Renal cortex interstitium (tissue), 15 donors: ENCODE measurements around the gene GDI1. TPM values are rescaled to one million over a fixed set of nuclear protein-coding genes. Genes with fewer than 3 reads are reported as not detected.
"Not testable (repeated sequence)": the region's sequence is repeated elsewhere in the genome, so short reads cannot be mapped to it uniquely, and the experiment has no call there.

Experiments
- DNase-seq, 11 donors: peaks; one replicate each; pipeline ENCODE4 v3.0.0-alpha.2; 2013; ENCODE audit warnings: low read depth in 9 of 11, low spot score in 4 of 11; ENCODE audit errors: extremely low read depth in 1 of 11
- long read RNA-seq, 16 experiments: transcript quantifications; one replicate each; lab custom pipeline, GENCODE V29; 2026
- polyA plus RNA-seq, 3 donors: library from polyadenylated mRNA; unstranded; fragments of 120-200 nt; gene quantifications; one replicate each; pipeline ENCODE4 v1.2.1, GENCODE V29; 2013; ENCODE audit not compliant: insufficient read length in 3 of 3

The GDI1 gene
- polyA plus RNA-seq, result 100 to 1,000 TPM; 112 to 147 (median 141) TPM
- long read RNA-seq, donor 1, transcript GDI1-204 (11 exons, 2,474 nt), result minor isoform, 6 of 38 reads
- long read RNA-seq, donor 1, transcript GDI1-211 (5 exons, 1,014 nt), result major isoform, 10 of 38 reads
- long read RNA-seq, donor 1, partial matches to known transcripts, result 9 of 38 reads
- long read RNA-seq, donor 1, other reads (novel, unspliced or antisense), result 0 of 38 reads
- long read RNA-seq, donor 2, transcript GDI1-207 (4 exons, 2,417 nt), result minor isoform, 6 of 114 reads
- long read RNA-seq, donor 2, transcript GDI1-204 (11 exons, 2,474 nt), result major isoform, 11 of 114 reads
- long read RNA-seq, donor 2, transcript GDI1-211 (5 exons, 1,014 nt), result minor isoform, 5 of 114 reads
- long read RNA-seq, donor 2, partial matches to known transcripts, result 86 of 114 reads
- long read RNA-seq, donor 2, other reads (novel, unspliced or antisense), result 0 of 114 reads
- long read RNA-seq, donor 3, transcript GDI1-204 (11 exons, 2,474 nt), result major isoform, 15 of 208 reads
- long read RNA-seq, donor 3, partial matches to known transcripts, result 184 of 208 reads
- long read RNA-seq, donor 3, other reads (novel, unspliced or antisense), result 0 of 208 reads
- long read RNA-seq, donor 4, transcript GDI1-211 (5 exons, 1,014 nt), result minor isoform, 8 of 176 reads
- long read RNA-seq, donor 4, transcript GDI1-204 (11 exons, 2,474 nt), result major isoform, 22 of 176 reads
- long read RNA-seq, donor 4, partial matches to known transcripts, result 128 of 176 reads
- long read RNA-seq, donor 4, other reads (novel, unspliced or antisense), result 7 of 176 reads
- long read RNA-seq, donor 5, transcript GDI1-204 (11 exons, 2,474 nt), result major isoform, 45 of 221 reads
- long read RNA-seq, donor 5, transcript GDI1-207 (4 exons, 2,417 nt), result minor isoform, 5 of 221 reads
- long read RNA-seq, donor 5, transcript GDI1-211 (5 exons, 1,014 nt), result minor isoform, 19 of 221 reads
- long read RNA-seq, donor 5, partial matches to known transcripts, result 140 of 221 reads
- long read RNA-seq, donor 5, other reads (novel, unspliced or antisense), result 6 of 221 reads
- long read RNA-seq, donor 6, transcript GDI1-206 (3 exons, 754 nt), result minor isoform, 5 of 204 reads
- long read RNA-seq, donor 6, transcript GDI1-207 (4 exons, 2,417 nt), result minor isoform, 13 of 204 reads
- long read RNA-seq, donor 6, transcript GDI1-204 (11 exons, 2,474 nt), result major isoform, 15 of 204 reads
- long read RNA-seq, donor 6, transcript GDI1-211 (5 exons, 1,014 nt), result minor isoform, 13 of 204 reads
- long read RNA-seq, donor 6, partial matches to known transcripts, result 154 of 204 reads
- long read RNA-seq, donor 6, other reads (novel, unspliced or antisense), result 0 of 204 reads
- long read RNA-seq, donor 7, transcript GDI1-211 (5 exons, 1,014 nt), result minor isoform, 8 of 58 reads
- long read RNA-seq, donor 7, transcript GDI1-206 (3 exons, 754 nt), result minor isoform, 5 of 58 reads
- long read RNA-seq, donor 7, transcript GDI1-204 (11 exons, 2,474 nt), result major isoform, 13 of 58 reads
- long read RNA-seq, donor 7, partial matches to known transcripts, result 25 of 58 reads
- long read RNA-seq, donor 7, other reads (novel, unspliced or antisense), result 0 of 58 reads
- long read RNA-seq, donor 8, transcript GDI1-207 (4 exons, 2,417 nt), result minor isoform, 11 of 103 reads
- long read RNA-seq, donor 8, transcript GDI1-204 (11 exons, 2,474 nt), result major isoform, 29 of 103 reads
- long read RNA-seq, donor 8, transcript GDI1-206 (3 exons, 754 nt), result minor isoform, 9 of 103 reads
- long read RNA-seq, donor 8, transcript GDI1-211 (5 exons, 1,014 nt), result minor isoform, 12 of 103 reads
- long read RNA-seq, donor 8, partial matches to known transcripts, result 31 of 103 reads
- long read RNA-seq, donor 8, other reads (novel, unspliced or antisense), result 8 of 103 reads
- long read RNA-seq, donor 9, transcript GDI1-211 (5 exons, 1,014 nt), result minor isoform, 8 of 147 reads
- long read RNA-seq, donor 9, transcript GDI1-204 (11 exons, 2,474 nt), result major isoform, 19 of 147 reads
- long read RNA-seq, donor 9, transcript GDI1-207 (4 exons, 2,417 nt), result minor isoform, 5 of 147 reads
- long read RNA-seq, donor 9, partial matches to known transcripts, result 112 of 147 reads
- long read RNA-seq, donor 9, other reads (novel, unspliced or antisense), result 0 of 147 reads
- long read RNA-seq, donor 10, transcript GDI1-204 (11 exons, 2,474 nt), result major isoform, 11 of 50 reads
- long read RNA-seq, donor 10, transcript GDI1-211 (5 exons, 1,014 nt), result minor isoform, 6 of 50 reads
- long read RNA-seq, donor 10, transcript GDI1-206 (3 exons, 754 nt), result minor isoform, 6 of 50 reads
- long read RNA-seq, donor 10, partial matches to known transcripts, result 21 of 50 reads
- long read RNA-seq, donor 10, other reads (novel, unspliced or antisense), result 0 of 50 reads
- long read RNA-seq, donor 11, transcript GDI1-204 (11 exons, 2,474 nt), result major isoform, 13 of 122 reads
- long read RNA-seq, donor 11, partial matches to known transcripts, result 100 of 122 reads
- long read RNA-seq, donor 11, other reads (novel, unspliced or antisense), result 0 of 122 reads
- long read RNA-seq, donor 12, transcript GDI1-204 (11 exons, 2,474 nt), result major isoform, 14 of 101 reads
- long read RNA-seq, donor 12, partial matches to known transcripts, result 79 of 101 reads
- long read RNA-seq, donor 12, other reads (novel, unspliced or antisense), result 0 of 101 reads
- long read RNA-seq, donor 13, transcript GDI1-204 (11 exons, 2,474 nt), result major isoform, 15 of 73 reads
- long read RNA-seq, donor 13, transcript GDI1-206 (3 exons, 754 nt), result minor isoform, 5 of 73 reads
- long read RNA-seq, donor 13, transcript GDI1-211 (5 exons, 1,014 nt), result minor isoform, 7 of 73 reads
- long read RNA-seq, donor 13, transcript GDI1-207 (4 exons, 2,417 nt), result minor isoform, 11 of 73 reads
- long read RNA-seq, donor 13, partial matches to known transcripts, result 32 of 73 reads
- long read RNA-seq, donor 13, other reads (novel, unspliced or antisense), result 0 of 73 reads
- long read RNA-seq, donor 14, transcript GDI1-204 (11 exons, 2,474 nt), result major isoform, 14 of 120 reads
- long read RNA-seq, donor 14, partial matches to known transcripts, result 90 of 120 reads
- long read RNA-seq, donor 14, other reads (novel, unspliced or antisense), result 5 of 120 reads
- long read RNA-seq, donor 15, transcript GDI1-204 (11 exons, 2,474 nt), result major isoform, 8 of 22 reads
- long read RNA-seq, donor 15, partial matches to known transcripts, result 10 of 22 reads
- long read RNA-seq, donor 15, other reads (novel, unspliced or antisense), result 0 of 22 reads
- long read RNA-seq, donor 16, transcript GDI1-206 (3 exons, 754 nt), result minor isoform, 8 of 386 reads
- long read RNA-seq, donor 16, transcript GDI1-204 (11 exons, 2,474 nt), result major isoform, 70 of 386 reads
- long read RNA-seq, donor 16, transcript GDI1-207 (4 exons, 2,417 nt), result minor isoform, 9 of 386 reads
- long read RNA-seq, donor 16, transcript GDI1-211 (5 exons, 1,014 nt), result minor isoform, 39 of 386 reads
- long read RNA-seq, donor 16, partial matches to known transcripts, result 223 of 386 reads
- long read RNA-seq, donor 16, other reads (novel, unspliced or antisense), result 27 of 386 reads

GRCh38 chrX:154436983-154437752 lies at the start of gene GDI1:
TSS of gene GDI1 (plus strand) at chrX:154437154. CDS start at chrX:154437255, 101 bp downstream.
- DNase-seq, result no peak

- not testable (repeated sequence) for DNase-seq
Observed at GRCh38 chrX:154388094-154388493, 48.9 kb upstream of the GDI1 start.

GRCh38 chrX:154388649-154389048 lies 48.3 kb upstream of the GDI1 start:
- not testable (repeated sequence) for DNase-seq

- DNase-seq, result not testable (repeated sequence)
Observed at GRCh38 chrX:154389812-154390747, 46.9 kb upstream of the GDI1 start.

- not testable (repeated sequence) for DNase-seq
Observed at GRCh38 chrX:154396363-154396762, 40.6 kb upstream of the GDI1 start.

GRCh38 chrX:154396973-154397887 lies 39.7 kb upstream of the GDI1 start:
- DNase-seq, result peak in 1 of 11 donors; percentile 43

- DNase-seq, result peak; percentile 66 to 95 (median 88)
Observed at GRCh38 chrX:154397888-154398667, 38.9 kb upstream of the GDI1 start, which contains the start of gene RPL10. TSS of gene RPL10 (plus strand) at chrX:154398377. CDS start at chrX:154398520, 143 bp downstream.

- DNase-seq, result peak in 5 of 11 donors; percentile 65 to 79 (median 75)
Observed at GRCh38 chrX:154398668-154399526, 38.1 kb upstream of the GDI1 start.

- DNase-seq, result no peak
Observed at GRCh38 chrX:154399527-154400368, 37.2 kb upstream of the GDI1 start.
